HG02943 (cell line): Measurements from ENCODE around the gene PKNOX1.
"Not testable (repeated sequence)": the region's sequence is repeated elsewhere in the genome, so short reads cannot be mapped to it uniquely, and the experiment has no call there.

Experiments used
- ATAC-seq: cut with Tn5 transposase; IDR thresholded peaks from one replicate; pipeline ENCODE4 v1.9.1; 2021; ENCODE audit warnings: mild to moderate bottlenecking, low read depth, moderate library complexity; ENCODE audit not compliant: unreplicated experiment

PKNOX1 gene

DNA sequence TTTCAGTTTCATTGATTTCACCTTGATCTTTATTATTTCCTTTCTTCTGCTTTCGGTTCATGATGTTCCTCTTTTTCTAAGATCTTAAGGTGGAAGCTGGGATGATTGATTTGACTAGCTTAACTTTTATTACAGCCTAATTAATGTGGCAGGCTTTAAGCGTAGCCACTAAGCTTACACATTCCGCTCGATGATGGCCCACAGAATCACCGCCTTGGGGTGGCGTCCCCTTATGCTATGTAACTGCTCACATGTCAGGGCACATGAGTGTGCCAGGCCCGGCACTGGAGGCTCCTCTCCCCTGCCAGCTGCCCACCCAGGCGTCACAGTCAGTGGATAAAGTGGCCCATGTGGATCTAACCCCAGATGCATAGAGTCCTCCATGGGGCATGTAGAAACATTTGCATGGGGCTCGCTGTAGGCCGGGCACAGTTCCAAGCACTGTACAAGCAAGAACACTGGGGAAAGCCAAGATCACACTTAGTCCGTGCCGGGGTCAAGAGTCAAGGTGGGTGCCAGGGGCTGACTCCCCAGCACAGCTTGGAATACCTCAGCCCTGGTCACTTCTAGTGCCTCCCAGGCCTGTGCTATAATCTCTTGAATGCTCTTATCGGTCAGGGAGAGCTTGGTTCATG is 41.7 kb downstream of the PKNOX1 start:
- no peak for ATAC-seq

DNA sequence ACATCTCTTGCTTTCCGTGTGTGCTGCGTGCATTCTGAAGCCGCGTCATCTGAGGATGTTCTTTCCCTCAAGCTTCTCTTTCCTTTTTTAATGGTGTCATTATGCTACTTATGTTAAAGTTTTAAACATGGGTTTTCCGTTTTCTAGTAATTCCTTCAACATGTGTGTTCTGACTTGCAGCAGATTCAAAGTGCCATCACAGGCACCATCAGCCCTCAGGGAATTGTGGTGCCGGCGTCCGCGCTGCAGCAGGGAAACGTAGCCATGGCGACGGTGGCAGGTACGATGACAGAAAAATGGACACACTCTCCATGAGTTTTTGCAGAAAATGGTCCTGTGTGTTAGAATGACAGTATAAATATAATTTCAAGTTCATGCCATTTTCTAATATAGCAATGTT is 42.4 kb downstream of the PKNOX1 start:
- no peak for ATAC-seq

DNA sequence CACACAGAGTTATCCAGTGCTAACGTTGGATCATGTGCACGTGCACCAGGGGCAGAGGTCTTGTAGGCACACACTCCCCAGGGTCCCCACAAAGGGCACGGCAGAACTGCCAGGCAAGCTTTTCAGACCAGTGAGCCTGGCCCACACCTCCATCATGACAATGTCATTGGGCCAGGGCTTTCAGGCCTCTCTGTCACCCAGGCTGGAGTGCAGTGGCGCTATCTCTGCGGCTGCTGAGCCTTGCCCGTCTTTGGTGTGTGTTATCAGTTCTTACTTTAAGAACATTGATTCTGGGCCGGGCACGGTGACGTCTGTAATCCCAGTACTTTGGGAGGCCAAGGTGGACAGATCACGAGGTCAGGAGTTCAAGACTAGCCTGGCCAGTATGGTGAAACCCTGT is 44.2 kb downstream of the PKNOX1 start:
- no peak for ATAC-seq

DNA sequence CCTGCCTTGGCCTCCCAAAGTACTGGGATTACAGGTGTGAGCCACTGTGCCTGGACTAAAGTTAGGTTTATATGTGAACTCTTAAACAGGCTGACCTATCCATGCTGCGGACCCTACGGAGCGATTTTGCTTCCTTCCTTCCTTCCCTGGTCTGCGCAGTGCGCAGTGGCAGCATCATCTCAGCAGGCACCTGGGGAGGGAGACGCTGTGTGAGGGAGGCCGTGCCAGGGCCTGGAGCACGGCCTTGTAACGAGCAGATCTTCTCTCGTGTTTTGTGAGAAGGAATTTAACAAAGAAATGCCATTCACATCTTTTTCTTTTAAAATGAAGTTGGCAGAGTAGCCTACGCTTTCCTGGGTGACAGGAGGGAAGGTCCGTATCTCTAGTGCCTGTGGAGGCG is 45.8 kb downstream of the PKNOX1 start:
- ATAC-seq = no peak

DNA sequence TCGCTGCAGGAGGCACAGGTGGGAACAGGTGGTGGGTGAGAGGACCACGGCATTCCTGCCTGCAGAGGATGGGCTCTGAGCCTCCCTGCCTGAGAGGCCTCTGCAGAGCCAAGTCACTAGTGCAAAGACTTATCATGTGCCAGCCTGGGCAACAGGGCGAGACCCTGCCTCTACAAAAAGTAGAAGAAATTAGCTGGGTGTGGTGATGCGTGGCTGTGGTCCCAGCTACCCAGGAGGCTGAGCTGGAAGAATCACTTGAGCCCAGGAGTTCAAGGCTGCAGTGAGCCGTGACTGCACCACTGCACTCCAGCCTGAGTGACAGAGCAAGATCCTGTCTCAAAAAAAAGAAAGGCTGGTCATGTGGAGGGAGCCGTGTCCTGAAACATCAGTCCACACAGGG is 46.4 kb downstream of the PKNOX1 start:
- ATAC-seq = no peak

DNA sequence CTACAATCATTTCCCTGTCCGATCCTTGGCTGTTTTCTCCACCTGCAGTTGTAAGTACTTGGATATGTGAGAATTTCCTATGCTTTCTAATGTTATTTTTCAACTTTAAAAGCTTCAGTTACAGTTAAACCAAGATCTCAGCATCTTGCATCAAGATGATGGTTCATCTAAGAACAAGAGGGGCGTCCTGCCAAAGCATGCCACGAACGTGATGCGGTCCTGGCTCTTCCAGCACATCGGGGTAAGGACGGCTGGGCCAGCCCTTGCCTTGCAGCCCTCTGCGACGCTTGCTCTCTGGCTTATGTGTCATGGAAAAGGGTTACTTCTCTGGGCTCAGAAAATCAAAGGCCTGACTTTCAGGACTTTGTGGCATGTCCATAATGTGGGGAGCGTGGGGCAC is 46.8 kb downstream of the PKNOX1 start:
- no peak for ATAC-seq

DNA sequence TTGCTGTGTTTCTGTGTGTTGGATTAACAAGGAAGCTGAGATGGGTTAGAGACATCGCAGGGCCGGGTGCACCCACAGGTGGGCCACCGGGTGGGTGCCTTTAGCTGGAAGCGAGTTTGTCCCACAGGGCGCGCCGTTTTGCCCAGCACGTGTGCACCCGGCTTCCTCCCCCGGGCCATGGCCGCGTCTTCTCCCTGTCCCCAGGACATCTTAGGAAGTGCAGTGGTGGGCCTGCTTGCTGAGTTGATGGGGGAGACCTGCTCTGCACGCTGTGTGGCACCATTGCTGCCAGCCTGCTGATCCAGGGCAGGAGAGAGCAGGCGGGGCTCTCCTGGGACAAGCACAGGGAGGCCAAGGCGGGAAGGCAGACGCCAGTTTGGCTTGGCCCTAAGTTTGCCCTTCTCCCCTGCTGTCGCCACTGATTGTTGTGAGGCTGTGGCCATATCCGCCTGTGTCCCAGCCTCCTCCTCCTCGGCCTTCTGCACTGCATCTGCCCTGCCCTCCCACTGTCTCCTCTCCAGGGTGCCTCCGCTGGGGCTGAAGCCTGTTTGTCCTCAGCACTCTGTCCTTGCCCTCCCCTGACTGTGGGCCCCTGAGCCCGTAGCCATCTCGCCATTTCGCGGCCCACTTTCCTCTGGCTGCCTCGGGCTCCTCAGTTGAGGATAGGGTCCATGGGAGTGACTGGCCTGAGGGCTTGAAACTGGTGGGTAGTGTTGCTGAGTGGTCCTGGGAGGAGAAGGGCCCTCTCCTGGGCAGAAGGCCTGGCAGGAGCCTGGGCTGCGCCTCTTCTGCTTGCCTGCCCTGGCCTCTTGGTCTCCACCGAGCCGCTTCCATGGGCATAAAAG is 47.6 kb downstream of the PKNOX1 start:
- no peak for ATAC-seq

DNA sequence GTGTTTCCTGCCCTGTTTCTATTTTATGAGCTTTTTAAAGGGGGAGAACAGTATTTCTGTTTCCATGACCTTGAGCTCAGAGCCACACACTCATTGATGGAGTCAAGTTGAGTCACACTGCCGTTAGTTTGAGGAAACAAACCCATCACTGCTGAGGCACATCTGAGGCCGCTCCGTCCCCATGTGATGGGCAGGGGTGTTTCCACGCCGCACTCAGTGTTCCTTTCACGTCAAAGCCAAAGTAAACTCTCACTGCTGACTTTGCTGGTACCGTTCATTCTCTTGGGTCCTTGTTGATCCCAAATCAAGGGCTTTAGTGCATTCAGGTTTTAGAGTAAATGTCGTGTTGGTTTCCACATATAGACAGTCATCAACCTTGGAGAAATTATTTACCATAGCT is 48.8 kb downstream of the PKNOX1 start:
- ATAC-seq = no peak

DNA sequence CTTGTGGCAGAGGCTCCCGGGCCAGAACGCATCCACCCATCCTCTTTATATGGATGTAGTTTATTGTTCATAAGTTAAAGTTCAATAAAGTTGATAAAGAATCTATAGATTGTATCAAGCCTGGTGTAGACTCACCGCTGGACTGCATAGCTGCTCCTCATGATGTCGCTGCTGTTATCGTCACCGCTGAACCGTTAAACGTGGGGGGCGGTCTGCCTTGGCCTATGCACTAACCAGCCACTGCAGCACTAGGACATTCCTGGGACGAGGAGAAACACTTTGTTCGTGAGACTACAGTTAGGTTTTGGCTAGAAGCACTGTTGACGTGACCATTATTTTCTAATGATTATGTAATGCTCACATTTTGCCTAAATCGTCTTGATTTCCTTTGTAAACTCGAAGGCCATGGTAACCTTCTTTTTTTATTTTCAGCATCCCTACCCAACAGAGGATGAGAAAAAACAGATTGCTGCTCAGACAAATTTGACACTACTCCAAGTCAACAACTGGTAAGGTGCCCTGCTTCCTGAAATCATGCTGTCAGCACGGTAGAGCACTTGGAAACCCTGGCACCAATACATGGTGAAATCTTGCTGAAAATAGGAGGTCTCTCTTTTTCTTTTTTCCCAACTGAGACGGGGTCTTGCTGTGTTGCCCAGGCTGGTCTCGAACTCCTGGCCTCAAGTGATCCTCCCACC is 50.2 kb downstream of the PKNOX1 start:
- no peak for ATAC-seq

DNA sequence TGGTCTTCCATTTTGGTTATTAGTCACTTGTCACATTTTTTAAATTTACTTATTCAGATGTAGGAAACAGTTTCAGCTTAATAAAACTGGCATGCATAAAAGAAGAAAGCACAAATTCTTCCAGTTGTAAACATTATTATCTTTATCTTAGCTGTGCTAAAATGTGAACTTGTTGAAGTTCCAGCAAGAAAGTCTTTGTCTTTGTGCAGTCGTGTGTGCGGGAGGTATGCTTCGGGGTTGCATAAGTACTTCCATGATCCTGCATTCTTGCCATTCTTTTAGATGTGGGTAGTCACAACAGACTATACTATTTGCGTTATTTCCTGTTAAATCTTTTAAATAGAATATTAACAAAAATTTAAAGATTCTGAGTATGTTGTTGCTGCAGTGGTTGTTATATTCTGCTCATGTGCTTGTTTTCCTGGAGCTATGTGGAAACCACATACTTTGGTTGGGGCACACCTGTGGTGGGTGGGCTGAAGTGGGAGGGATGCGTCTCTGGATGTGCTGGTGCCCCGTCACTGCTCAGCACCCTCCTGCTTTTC is 51.3 kb downstream of the PKNOX1 start:
- no peak for ATAC-seq

DNA sequence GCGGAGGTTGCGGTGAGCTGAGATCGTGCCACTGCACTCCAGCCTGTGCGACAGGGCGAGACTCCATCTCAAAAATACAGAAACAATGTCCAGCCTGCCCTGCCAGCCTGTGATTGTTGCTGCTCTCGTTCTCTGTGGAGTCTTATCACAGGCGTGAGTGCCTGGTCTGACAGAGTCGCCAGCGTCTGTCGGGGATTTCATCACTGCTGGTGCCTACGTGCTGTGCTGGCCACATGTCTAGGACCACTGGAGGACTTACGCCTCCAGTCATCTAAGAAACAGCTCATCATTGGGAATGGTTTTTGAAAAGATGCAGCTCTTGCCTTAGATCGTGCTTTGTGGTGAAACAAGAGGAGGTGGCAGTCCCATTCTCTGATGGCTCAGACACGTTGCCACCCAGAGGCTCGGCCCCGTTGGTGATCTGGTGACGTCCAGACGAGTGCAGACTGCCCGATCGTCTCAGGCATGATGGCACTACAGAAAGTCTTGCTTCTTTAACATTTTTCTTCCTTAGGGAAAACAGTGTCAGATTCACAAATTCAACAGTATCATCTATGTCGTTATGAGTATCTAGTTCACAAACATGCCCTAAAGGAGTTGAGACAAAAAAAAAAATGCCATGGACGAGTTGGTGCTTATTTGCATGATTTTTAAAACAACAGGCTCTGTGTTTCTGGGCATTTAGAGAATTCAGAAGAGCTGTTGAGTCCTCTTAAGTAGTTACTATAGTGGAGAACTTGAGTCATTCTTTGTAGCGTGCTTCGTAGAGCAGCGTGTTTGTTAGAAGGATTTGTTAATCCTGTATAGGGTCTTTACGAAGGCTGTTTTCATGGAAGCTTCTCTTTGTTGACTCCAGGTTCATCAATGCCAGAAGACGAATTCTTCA is 53.7 kb downstream of the PKNOX1 start:
- no peak for ATAC-seq

DNA sequence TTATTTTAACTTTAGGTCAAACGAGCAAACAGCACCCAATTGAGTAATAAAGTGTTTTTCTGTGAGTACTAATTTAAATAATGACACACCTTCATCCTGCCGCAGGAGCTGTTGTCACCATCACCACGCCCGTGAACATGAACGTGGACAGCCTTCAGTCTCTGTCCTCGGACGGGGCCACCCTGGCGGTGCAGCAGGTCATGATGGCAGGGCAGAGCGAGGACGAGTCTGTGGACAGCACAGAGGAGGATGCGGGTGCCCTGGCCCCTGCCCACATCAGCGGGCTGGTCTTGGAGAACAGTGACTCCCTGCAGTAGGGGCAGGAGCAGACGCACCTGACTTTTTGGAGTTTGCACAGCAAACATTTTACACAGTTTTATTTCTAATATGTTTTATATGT is 55.4 kb downstream of the PKNOX1 start:
- no peak for ATAC-seq

DNA sequence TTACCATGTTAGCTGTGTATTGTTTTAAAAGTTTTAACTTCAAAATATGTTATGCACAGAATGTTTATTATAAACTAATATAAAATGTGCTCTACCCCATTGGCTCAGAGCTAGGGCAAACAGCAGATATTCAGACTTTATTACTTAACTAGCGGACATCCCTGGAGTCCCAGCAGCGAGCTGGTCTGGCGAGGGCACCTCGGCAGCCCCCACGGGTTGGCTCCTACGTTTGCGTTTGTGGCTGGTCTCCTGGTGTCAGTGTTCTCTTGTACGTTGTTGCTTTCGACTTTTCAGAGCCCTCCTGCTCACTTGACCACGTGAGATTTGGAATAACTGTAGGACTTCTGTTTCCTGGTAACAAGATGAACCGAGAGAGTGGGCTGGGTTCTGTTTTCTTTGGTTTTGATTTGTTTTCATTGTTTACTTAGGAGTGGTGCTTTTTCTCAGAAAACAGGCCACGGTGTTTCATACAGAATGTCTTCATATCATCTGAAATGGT is 56.8 kb downstream of the PKNOX1 start:
- ATAC-seq = no peak

DNA sequence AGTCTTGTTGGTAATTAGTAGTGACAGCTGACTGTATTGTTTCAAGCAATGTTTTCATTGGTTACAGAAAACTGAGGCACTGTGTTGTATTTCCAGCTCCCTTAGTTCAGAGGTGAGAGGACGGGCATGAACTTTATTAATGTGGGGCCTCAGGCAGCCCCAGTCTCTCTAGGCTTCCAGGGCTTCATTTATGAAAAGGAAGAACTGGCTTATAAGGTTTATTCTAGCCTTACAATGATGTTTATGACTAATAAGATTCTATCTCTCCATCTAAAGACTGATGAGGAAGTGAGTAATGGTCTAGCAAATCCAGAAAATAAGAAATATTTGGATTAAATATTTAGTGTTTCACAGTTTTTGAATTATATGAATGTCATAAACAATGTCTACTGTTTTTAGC is 59.7 kb downstream of the PKNOX1 start:
- no peak for ATAC-seq

DNA sequence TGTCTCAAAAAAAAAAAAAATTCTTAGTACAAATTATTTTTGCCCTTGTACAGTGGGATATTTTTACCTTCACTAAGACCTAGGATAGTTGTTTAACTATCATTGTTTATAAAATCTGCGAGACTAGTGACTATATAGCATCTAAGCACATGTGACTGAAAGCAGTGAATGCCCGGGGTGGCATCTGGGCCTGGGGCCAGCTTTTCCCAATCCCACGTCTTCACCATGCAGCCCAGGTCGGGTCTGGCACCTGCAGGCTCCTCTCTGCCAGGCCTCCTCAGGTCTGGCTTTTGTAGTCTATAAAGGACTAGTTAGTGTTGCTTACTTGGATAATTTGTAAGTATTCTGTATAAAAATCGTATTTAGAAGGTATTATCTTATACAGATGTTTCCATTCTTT is 60.5 kb downstream of the PKNOX1 start:
- no peak for ATAC-seq

DNA sequence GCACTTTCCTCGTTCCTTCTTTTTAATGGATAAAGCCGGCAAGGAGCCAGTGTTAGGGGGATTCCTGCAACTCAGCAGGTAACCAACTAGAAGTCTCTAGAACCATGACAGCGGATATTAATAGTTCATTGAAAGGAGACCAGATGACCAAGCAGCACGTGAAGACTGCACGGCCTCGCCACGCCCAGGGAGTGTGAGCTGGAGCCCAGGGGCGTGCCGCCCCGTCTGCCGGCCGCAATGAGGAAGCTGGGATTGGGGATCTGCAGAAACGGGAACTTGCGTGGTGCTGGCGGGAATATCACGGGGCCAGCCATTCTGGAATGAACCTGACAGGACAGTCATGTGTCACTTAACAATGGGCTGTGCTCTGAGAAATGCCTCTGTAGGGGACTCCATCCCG is 62.5 kb downstream of the PKNOX1 start:
- ATAC-seq = not testable (repeated sequence)

DNA sequence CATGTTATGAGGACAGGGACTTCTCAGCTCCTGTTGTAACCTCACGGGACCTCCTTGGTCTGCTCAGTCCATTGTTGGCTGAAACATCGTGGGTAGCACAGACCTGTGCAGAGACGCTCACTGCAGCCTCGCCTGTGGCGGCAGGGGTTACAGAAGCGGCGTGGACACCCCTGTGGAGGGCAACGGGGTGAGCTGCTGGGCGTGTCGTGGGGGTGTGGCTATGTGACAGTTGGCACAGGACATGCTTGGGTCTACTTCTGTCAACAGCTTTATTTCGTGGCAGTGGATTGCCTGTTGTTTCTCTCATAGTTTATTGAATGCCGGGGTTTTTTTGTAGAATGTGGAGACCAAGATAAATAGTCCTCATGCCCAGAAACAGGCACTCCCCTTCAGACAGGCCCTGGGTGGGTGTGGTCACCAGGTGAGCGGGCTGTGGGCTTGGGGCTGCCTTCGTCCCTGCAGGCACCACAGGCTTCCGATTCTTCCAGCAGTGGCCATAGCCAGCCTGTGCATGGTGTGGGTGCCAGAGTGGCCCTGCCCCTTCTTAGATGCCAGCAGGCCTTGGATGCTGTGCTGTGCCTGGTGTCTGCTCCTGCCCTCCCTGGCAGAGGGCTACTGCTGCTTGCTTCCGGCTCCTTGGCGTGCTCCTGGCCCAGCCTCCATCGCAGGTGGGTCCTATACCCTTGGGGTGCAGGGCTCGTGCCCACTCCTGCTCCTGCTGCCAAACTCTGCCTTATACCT is 63.7 kb downstream of the PKNOX1 start:
- ATAC-seq = not testable (repeated sequence)

DNA sequence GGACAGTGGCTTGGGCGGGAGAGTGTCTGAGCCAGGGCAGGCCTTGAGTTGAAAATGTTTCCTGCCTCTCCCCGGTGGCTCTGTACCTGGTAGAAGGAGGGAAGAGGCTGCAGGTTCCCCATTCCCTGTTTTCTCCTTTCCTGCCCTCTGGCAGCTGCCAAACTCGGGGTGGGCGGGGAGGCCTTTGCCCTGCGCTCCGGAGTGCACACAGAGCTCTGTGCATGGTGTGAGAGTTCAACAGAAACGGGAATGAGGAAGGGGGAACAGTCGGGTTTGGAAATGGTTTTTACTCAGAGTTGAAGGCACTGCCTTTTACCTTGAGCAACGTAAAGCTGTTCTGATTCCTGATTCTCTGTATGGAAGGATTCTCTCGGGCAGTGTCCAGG is 64.3 kb downstream of the PKNOX1 start:
- not testable (repeated sequence) for ATAC-seq

DNA sequence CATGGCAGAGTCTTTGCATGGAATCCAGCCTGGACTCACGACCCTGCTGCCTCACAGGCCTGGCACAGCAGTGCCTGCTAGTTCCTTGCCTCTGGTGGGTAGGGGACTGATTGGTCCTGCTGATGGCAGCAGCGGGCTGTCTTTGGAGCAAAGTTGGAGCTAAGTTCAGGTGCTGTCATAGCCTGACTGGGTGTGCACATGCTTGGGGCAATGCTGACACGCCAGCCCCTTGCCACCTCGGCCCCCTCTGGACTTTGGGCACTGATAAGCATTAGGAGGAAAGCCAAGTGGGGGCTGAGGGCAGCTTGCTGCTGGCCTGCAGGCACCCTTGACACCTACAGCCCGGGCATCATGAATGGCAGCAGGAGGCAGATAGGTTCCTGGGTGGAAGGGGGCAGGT is 67.8 kb downstream of the PKNOX1 start:
- not testable (repeated sequence) for ATAC-seq
